Right atrium auricular region (tissue), 2 donors: ENCODE results near the gene ITGB3BP. TPM values are rescaled to one million over a fixed set of nuclear protein-coding genes. Genes with fewer than 3 reads are reported as not detected.

Experiments used
- DNase-seq: peaks from one replicate; pipeline ENCODE4 v3.0.0-alpha.2; 2019; ENCODE audit warnings: low spot score
- H3K27ac ChIP-seq, 2 donors: fragments of 200-600 bp; sonication (generic); 1 replicate in 1 of 2; 2 replicates in 1 of 2; pipeline ENCODE4 v1.5.1; 2016 to 2019
- H3K27me3 ChIP-seq, 2 donors: fragments of 200-600 bp; sonication (generic); one replicate each; pipeline versions ENCODE4 v1.5.1 to v1.6.0; 2017 to 2019
- H3K36me3 ChIP-seq: fragments of 200-600 bp; sonication (generic); one replicate; pipeline ENCODE4 v1.5.1; 2016
- H3K4me1 ChIP-seq, 2 donors: fragments of 200-600 bp; sonication (generic); one replicate each; pipeline versions ENCODE4 v1.5.1 to v1.6.0; 2017 to 2019
- H3K4me3 ChIP-seq, 2 donors: fragments of 200-600 bp; sonication (generic); 1 replicate in 1 of 2; 2 replicates in 1 of 2; pipeline ENCODE4 v1.5.1; 2017 to 2019; ENCODE audit warnings: mild to moderate bottlenecking in 1 of 2, moderate library complexity in 1 of 2
- H3K9me3 ChIP-seq, 2 donors: fragments of 200-600 bp; sonication (generic); one replicate each; pipeline ENCODE4 v1.5.1; 2019
- CTCF ChIP-seq, 2 donors: fragments of 200-600 bp; sonication (generic); IDR thresholded peaks; one replicate each; pipeline ENCODE4 v1.5.1; 2019; ENCODE audit warnings: antibody characterized with exemption in 2 of 2
- total RNA-seq, 2 donors: library from RNA; depleted of rRNA; stranded (reverse); fragments of >200 nt; gene quantifications; one replicate each; pipeline ENCODE4 v1.1.0, GENCODE V29; 2016

ITGB3BP gene
- total RNA-seq, 2 donors from 2014 or later, result 5.0 to 5.7 TPM

- Histone ChIP-seq H3K27ac (no peak overlapping the region), H3K4me3 (no peak overlapping the region), H3K27me3 (no peaks in the 10 kb centered on the region), H3K4me1 (no peaks in the 10 kb centered on the region), H3K9me3 (peaks cover 0 to 10% of the 10 kb centered on the region in 2 donors), H3K36me3 (no peaks in the 10 kb centered on the region)
- no peak for DNase-seq
- TF ChIP-seq CTCF (IDR thresholded peaks at IDR 0.05), result no peak
These were observed 64.3 kb downstream of the ITGB3BP start for GRCh38 chr1:63458750-63459149.

- H3K4me1 ChIP-seq, result no peaks in the 10 kb centered on the region
- no peak overlapping the region for H3K27ac ChIP-seq
- no peaks in the 10 kb centered on the region for H3K36me3 ChIP-seq
- no peaks in the 10 kb centered on the region for H3K9me3 ChIP-seq
- no peak for TF ChIP-seq CTCF (IDR thresholded peaks at IDR 0.05)
- H3K27me3 ChIP-seq, result no peaks in the 10 kb centered on the region
- no peak overlapping the region for H3K4me3 ChIP-seq
- DNase-seq, result no peak
These were observed 68.8 kb downstream of the ITGB3BP start for GRCh38 chr1:63454269-63454668.

GRCh38 chr1:63453232-63453631 lies 69.8 kb downstream of the ITGB3BP start:
- TF ChIP-seq CTCF (IDR thresholded peaks at IDR 0.05), result no peak
- DNase-seq, result no peak

GRCh38 chr1:63450416-63450815 lies 72.6 kb downstream of the ITGB3BP start:
- Histone ChIP-seq H3K4me1 (no peaks in the 10 kb centered on the region), H3K9me3 (no peaks in the 10 kb centered on the region), H3K4me3 (no peak overlapping the region), H3K36me3 (no peaks in the 10 kb centered on the region), H3K27ac (no peak overlapping the region), H3K27me3 (no peaks in the 10 kb centered on the region)
- DNase-seq, result no peak
- no peak for TF ChIP-seq CTCF (IDR thresholded peaks at IDR 0.05)

More at GRCh38 chr1:63453232-63453631, 69.8 kb downstream of the ITGB3BP start:
- Histone ChIP-seq H3K27me3 (no peaks in the 10 kb centered on the region), H3K36me3 (no peaks in the 10 kb centered on the region), H3K4me1 (no peaks in the 10 kb centered on the region), H3K9me3 (no peaks in the 10 kb centered on the region), H3K4me3 (no peak overlapping the region), H3K27ac (no peak overlapping the region)

GRCh38 chr1:63448731-63449246 lies 74.2 kb downstream of the ITGB3BP start:
- Histone ChIP-seq H3K4me1 (no peaks in the 10 kb centered on the region), H3K27ac (no peak overlapping the region), H3K27me3 (no peaks in the 10 kb centered on the region), H3K4me3 (no peak overlapping the region), H3K9me3 (no peaks in the 10 kb centered on the region), H3K36me3 (no peaks in the 10 kb centered on the region)
- no peak for TF ChIP-seq CTCF (IDR thresholded peaks at IDR 0.05)
- DNase-seq, result no peak

GRCh38 chr1:63442141-63442475 lies 80.9 kb downstream of the ITGB3BP start:
- no peak for DNase-seq
- Histone ChIP-seq H3K27ac (no peak overlapping the region), H3K4me1 (no peaks in the 10 kb centered on the region), H3K36me3 (no peaks in the 10 kb centered on the region), H3K27me3 (no peaks in the 10 kb centered on the region), H3K9me3 (no peaks in the 10 kb centered on the region), H3K4me3 (no peak overlapping the region)
- TF ChIP-seq CTCF (IDR thresholded peaks at IDR 0.05), result no peak
